Activated naive CD4-positive, alpha-beta T cell treated with anti-CD3 and anti-CD28 coated beads, Interleukin-2, amount 50 U/mL, for 72 hours (primary cell): ENCODE data around the gene DBP. TPM values are rescaled to one million over a fixed set of nuclear protein-coding genes. Genes with fewer than 3 reads are reported as not detected.
A peak's percentile ranks its signal among the peaks of the same experiment; 100 is the strongest.
"Not testable (repeated sequence)": the region's sequence is repeated elsewhere in the genome, so short reads cannot be mapped to it uniquely, and the experiment has no call there.

Experiments used
- ATAC-seq, 2 donors: fragments of 150-1000 bp; cut with Tn5 transposase; 2 replicates each; pipeline ENCODE4 v1.10.0; 2021; ENCODE audit warnings: mild to moderate bottlenecking in 2 of 2, moderate library complexity in 2 of 2
- DNase-seq, 2 donors: peaks; one replicate each; pipeline ENCODE4 v3.0.0; 2021 to 2022; ENCODE audit warnings: low spot score in 2 of 2
- H3K27ac Mint-ChIP-seq, 2 donors: one replicate each; pipeline ENCODE4 v1.8.0; 2022; ENCODE audit warnings: mild to moderate bottlenecking in 2 of 2, mixed read lengths in 2 of 2
- H3K36me3 Mint-ChIP-seq, 2 donors: one replicate each; pipeline ENCODE4 v1.8.0; 2022; ENCODE audit warnings: mixed read lengths in 2 of 2
- H3K9me3 Mint-ChIP-seq, 2 donors: one replicate each; pipeline ENCODE4 v1.8.0; 2022; ENCODE audit warnings: mixed read lengths in 2 of 2
- total RNA-seq, 2 donors: library from RNA; stranded (reverse); gene quantifications; one replicate each; pipeline ENCODE4 v1.2.3, GENCODE V29; 2022

DBP gene
- total RNA-seq, 2 donors from 2014 or later: 10.5 to 16.9 TPM

GRCh38 chr19:48635966-48636858, 967 bp downstream of the DBP start:
- Mint-ChIP-seq H3K27ac (peak overlapping the region; percentile 18 to 71), H3K9me3 (peaks cover 0 to 11% of the 10 kb centered on the region in 2 donors), H3K36me3 (peaks cover 0 to 16% of the 10 kb centered on the region in 2 donors)
- DNase-seq (no peak), ATAC-seq (no peak)

GRCh38 chr19:48635263-48635965, 1.8 kb downstream of the DBP start:
- Mint-ChIP-seq H3K9me3 (peaks cover 0 to 11% of the 10 kb centered on the region in 2 donors), H3K27ac (peak overlapping the region; percentile 72 to 93), H3K36me3 (peaks cover 0 to 17% of the 10 kb centered on the region in 2 donors)
- peak; percentile 25 to 30 for ATAC-seq
- peak; percentile 80 to 81 for DNase-seq

- peak; percentile 47 to 67 for ATAC-seq
- H3K9me3 Mint-ChIP-seq: peaks cover 0 to 11% of the 10 kb centered on the region in 2 donors
These were observed 2.5 kb downstream of the DBP start for GRCh38 chr19:48634424-48635262.

GRCh38 chr19:48634036-48634342, 3.2 kb downstream of the DBP start:
- DNase-seq (no peak), ATAC-seq (no peak)
- H3K27ac Mint-ChIP-seq: peak overlapping the region; percentile 72 to 93
- H3K9me3 Mint-ChIP-seq: peaks cover 0 to 11% of the 10 kb centered on the region in 2 donors
- H3K36me3 Mint-ChIP-seq: peaks cover 4 to 22% of the 10 kb centered on the region in 2 donors

More at GRCh38 chr19:48634424-48635262, 2.5 kb downstream of the DBP start:
- peaks cover under 1 to 22% of the 10 kb centered on the region in 2 donors for H3K36me3 Mint-ChIP-seq
- DNase-seq: peak; percentile 92 to 93
- peak overlapping the region; percentile 72 to 93 for H3K27ac Mint-ChIP-seq

GRCh38 chr19:48633148-48634035, 3.8 kb downstream of the DBP start:
- peak overlapping the region in 1 of 2 donors; percentile 93 for H3K27ac Mint-ChIP-seq
- peaks cover 4 to 16% of the 10 kb centered on the region in 2 donors for H3K36me3 Mint-ChIP-seq
- peaks cover 0 to 7% of the 10 kb centered on the region in 2 donors for H3K9me3 Mint-ChIP-seq
- DNase-seq: no peak
- ATAC-seq: no peak

- Mint-ChIP-seq H3K36me3 (peaks cover 4 to 9% of the 10 kb centered on the region in 2 donors), H3K27ac (peak overlapping the region; percentile 55 to 93), H3K9me3 (peaks cover 0 to 3% of the 10 kb centered on the region in 2 donors)
- ATAC-seq (no peak), DNase-seq (no peak)
These were observed 4.5 kb downstream of the DBP start for GRCh38 chr19:48632692-48633147.

GRCh38 chr19:48632286-48632685, 4.9 kb downstream of the DBP start:
- not testable (repeated sequence) for DNase-seq, H3K36me3 Mint-ChIP-seq, H3K9me3 Mint-ChIP-seq, ATAC-seq
- peak overlapping the region; percentile 55 to 93 for H3K27ac Mint-ChIP-seq

GRCh38 chr19:48631225-48631624, 6.0 kb downstream of the DBP start:
- DNase-seq (no peak), ATAC-seq (no peak)
- Mint-ChIP-seq H3K9me3 (no peaks in the 10 kb centered on the region), H3K27ac (peak overlapping the region in 1 of 2 donors; percentile 93), H3K36me3 (peaks cover 4 to 6% of the 10 kb centered on the region in 2 donors)

GRCh38 chr19:48630296-48631063, 6.7 kb downstream of the DBP start:
- no peaks in the 10 kb centered on the region for H3K9me3 Mint-ChIP-seq
- no peak for ATAC-seq
- no peak for DNase-seq
- H3K27ac Mint-ChIP-seq: peak overlapping the region in 1 of 2 donors; percentile 79
- H3K36me3 Mint-ChIP-seq: peaks cover 4 to 6% of the 10 kb centered on the region in 2 donors

- DNase-seq: peak in 1 of 2 donors; percentile 59
- H3K27ac Mint-ChIP-seq: peak overlapping the region; percentile 22 to 56
- no peak for ATAC-seq
- no peaks in the 10 kb centered on the region for H3K9me3 Mint-ChIP-seq
- H3K36me3 Mint-ChIP-seq: peaks cover 4 to 6% of the 10 kb centered on the region in 2 donors
These were observed 7.4 kb downstream of the DBP start for GRCh38 chr19:48629599-48630295.

- peaks cover 4 to 6% of the 10 kb centered on the region in 2 donors for H3K36me3 Mint-ChIP-seq
These were observed 7.9 kb downstream of the DBP start for GRCh38 chr19:48629297-48629598.

GRCh38 chr19:48628486-48629296, 8.5 kb downstream of the DBP start:
- DNase-seq (no peak), ATAC-seq (no peak)
- Mint-ChIP-seq H3K9me3 (no peaks in the 10 kb centered on the region), H3K27ac (peak overlapping the region; percentile 55 to 58), H3K36me3 (peaks cover 8 to 10% of the 10 kb centered on the region in 2 donors)

More at GRCh38 chr19:48629297-48629598, 7.9 kb downstream of the DBP start:
- peak overlapping the region in 1 of 2 donors; percentile 56 for H3K27ac Mint-ChIP-seq
- no peaks in the 10 kb centered on the region for H3K9me3 Mint-ChIP-seq
- ATAC-seq (no peak), DNase-seq (no peak)

GRCh38 chr19:48627865-48628314, 9.3 kb downstream of the DBP start:
- DNase-seq (no peak), ATAC-seq (no peak)
- peaks cover 12 to 14% of the 10 kb centered on the region in 2 donors for H3K36me3 Mint-ChIP-seq
- H3K27ac Mint-ChIP-seq: no peak overlapping the region
- no peaks in the 10 kb centered on the region for H3K9me3 Mint-ChIP-seq
